ENCODE measurements around the gene MAMDC4. TPM values are rescaled to one million over a fixed set of nuclear protein-coding genes. Genes with fewer than 3 reads are reported as not detected.
"Not testable (repeated sequence)": the region's sequence is repeated elsewhere in the genome, so short reads cannot be mapped to it uniquely, and the experiment has no call there.

MAMDC4 gene
- total and polyA plus RNA-seq, 4 experiments from 2014 or later = 9.3 to 11.7 TPM; not detected in 2

GRCh38 chr9:136840140-136840876 is 11.8 kb upstream of the MAMDC4 start:
- H3K9me3 Mint-ChIP-seq = no peaks in the 10 kb centered on the region
- peaks cover 5 to 18% (median 10%) of the 10 kb centered on the region in 4 donors for H3K4me1 Mint-ChIP-seq
- CTCF ChIA-PET (ENCODE audit: partially characterized antibody) = interaction anchor here (1.4 to 4.9 kb wide), 2 partner anchors 16 to 195 kb away, joined by 3 to 36 read pairs; no protein-coding TSS in a partner anchor
- no peaks in the 10 kb centered on the region for H3K27me3 ChIP-seq (ENCODE audit: insufficient read depth, low read length)
- peaks cover 0 to 10% of the 10 kb centered on the region in 2 donors for H3K36me3 Mint-ChIP-seq
- H3K9me3 ChIP-seq (ENCODE audit: control insufficient read depth in 1 of 2, low read length in 2 of 2) = no peaks in the 10 kb centered on the region
- H3K27ac ChIP-seq (ENCODE audit: low read depth, low read length) = no peak overlapping the region
- peak overlapping the region in 2 of 7 donors; percentile 31 to 81 for H3K27ac Mint-ChIP-seq
- peaks cover 3 to 5% of the 10 kb centered on the region in 2 donors for H3K27me3 Mint-ChIP-seq
- no peak for DNase-seq
- peaks cover 13% of the 10 kb centered on the region for H3K4me1 ChIP-seq (ENCODE audit: insufficient read depth, low read length)
- POLR2A ChIA-PET (ENCODE audit: partially characterized antibody) = interaction anchor here (0.9 to 1.0 kb wide), 2 partner anchors 25 to 33 kb away, joined by 3 to 5 read pairs; partner anchors contain the start of gene RABL6
- no peaks in the 10 kb centered on the region for H3K36me3 ChIP-seq (ENCODE audit: insufficient read depth, low read length)
- intact Hi-C loops (cut with micrococcal nuclease) = loop anchor here (5.0 kb wide), 1 partner anchor 33 kb away; the partner anchor contains the start of gene RABL6
- H3K4me3 ChIP-seq (ENCODE audit: low read length in 2 of 2) = no peak overlapping the region
- peak overlapping the region in 1 of 8 donors; percentile 74 for H3K4me3 Mint-ChIP-seq

GRCh38 chr9:136840877-136841645 is 11.1 kb upstream of the MAMDC4 start:
- Histone ChIP-seq H3K9me3 (ENCODE audit: control insufficient read depth in 1 of 2, low read length in 2 of 2) (no peaks in the 10 kb centered on the region), H3K4me3 (ENCODE audit: low read length in 2 of 2) (no peak overlapping the region), H3K36me3 (ENCODE audit: insufficient read depth, low read length) (no peaks in the 10 kb centered on the region), H3K4me1 (ENCODE audit: insufficient read depth, low read length) (peaks cover 13% of the 10 kb centered on the region), H3K27me3 (ENCODE audit: insufficient read depth, low read length) (no peaks in the 10 kb centered on the region), H3K27ac (ENCODE audit: low read depth, low read length) (no peak overlapping the region)
- intact Hi-C loops (cut with micrococcal nuclease) = loop anchor here (5.0 kb wide), 1 partner anchor 34 kb away; the partner anchor contains the start of gene RABL6
- ChIA-PET CTCF (ENCODE audit: partially characterized antibody) (interaction anchor here (0.9 to 4.9 kb wide), 5 partner anchors 21 to 206 kb away, joined by 3 to 36 read pairs (median 5); no protein-coding TSS in a partner anchor), POLR2A (ENCODE audit: partially characterized antibody) (interaction anchor here (0.9 to 1.2 kb wide), 3 partner anchors 25 to 400 kb away, joined by 3 to 5 read pairs (median 4); partner anchors contain the start of genes RABL6 and TUBB4B)
- Mint-ChIP-seq H3K36me3 (peaks cover 0 to 10% of the 10 kb centered on the region in 2 donors), H3K9me3 (no peaks in the 10 kb centered on the region), H3K27me3 (peaks cover 3 to 6% of the 10 kb centered on the region in 2 donors), H3K4me1 (peaks cover 5 to 18% (median 10%) of the 10 kb centered on the region in 4 donors), H3K4me3 (no peak overlapping the region), H3K27ac (peak overlapping the region in 1 of 7 donors; percentile 86)
- DNase-seq = no peak

- peaks cover 5 to 22% (median 11%) of the 10 kb centered on the region in 4 donors for H3K4me1 Mint-ChIP-seq
- H3K27ac Mint-ChIP-seq = peak overlapping the region; percentile 38 to 86 (median 64)
- peak overlapping the region; percentile 77 to 93 (median 82) for H3K4me3 Mint-ChIP-seq
- ChIA-PET CTCF (ENCODE audit: partially characterized antibody) (interaction anchor here (0.6 to 4.9 kb wide), 34 partner anchors 10 to 226 kb away, joined by 3 to 36 read pairs (median 4); partner anchors contain the start of genes CLIC3, FBXW5, RABL6 and TRAF2), POLR2A (ENCODE audit: partially characterized antibody) (interaction anchor here (0.7 to 1.7 kb wide), 18 partner anchors 12 to 399 kb away, joined by 3 to 12 read pairs (median 4); partner anchors contain the start of genes C8G, EDF1, FBXW5 and MAN1B1)
- not testable (repeated sequence) for DNase-seq; H3K27me3 Mint-ChIP-seq; H3K27ac ChIP-seq (ENCODE audit: low read depth, low read length); H3K9me3 ChIP-seq (ENCODE audit: control insufficient read depth in 1 of 2, low read length in 2 of 2); H3K27me3 ChIP-seq (ENCODE audit: insufficient read depth, low read length); H3K9me3 Mint-ChIP-seq; H3K36me3 ChIP-seq (ENCODE audit: insufficient read depth, low read length); H3K36me3 Mint-ChIP-seq
- intact Hi-C loops (cut with micrococcal nuclease) = loop anchor here (1.0 to 5.0 kb wide), 5 partner anchors 35 to 193 kb away; partner anchors contain the start of genes FBXW5, PAXX and RABL6
- Histone ChIP-seq H3K4me1 (ENCODE audit: insufficient read depth, low read length) (peaks cover 18% of the 10 kb centered on the region), H3K4me3 (ENCODE audit: low read length in 2 of 2) (peak overlapping the region in 1 of 2 donors; percentile 69)
Observed at GRCh38 chr9:136841646-136842379, 10.3 kb upstream of the MAMDC4 start.

- not testable (repeated sequence) for H3K27me3 ChIP-seq (ENCODE audit: insufficient read depth, low read length); H3K27me3 Mint-ChIP-seq; H3K9me3 ChIP-seq (ENCODE audit: control insufficient read depth in 1 of 2, low read length in 2 of 2); H3K9me3 Mint-ChIP-seq; H3K36me3 Mint-ChIP-seq; H3K36me3 ChIP-seq (ENCODE audit: insufficient read depth, low read length)
- ChIA-PET CTCF (ENCODE audit: partially characterized antibody) (interaction anchor here (0.6 to 4.9 kb wide), 39 partner anchors 9 to 226 kb away, joined by 3 to 36 read pairs (median 4); partner anchors contain the start of genes CLIC3, EDF1, FBXW5 and FUT7), POLR2A (ENCODE audit: partially characterized antibody) (interaction anchor here (0.6 to 1.7 kb wide), 19 partner anchors 11 to 398 kb away, joined by 3 to 12 read pairs (median 4); partner anchors contain the start of genes C8G, CLIC3, EDF1 and FBXW5)
- intact Hi-C loops (cut with micrococcal nuclease) = loop anchor here (1.0 to 5.0 kb wide), 5 partner anchors 35 to 193 kb away; partner anchors contain the start of genes FBXW5, PAXX and RABL6
- Histone ChIP-seq H3K4me3 (ENCODE audit: low read length in 2 of 2) (peak within 1 kb of the TSS in 1 of 2 donors; percentile 69), H3K27ac (ENCODE audit: low read depth, low read length) (peak within 1 kb of the TSS; percentile 58), H3K4me1 (ENCODE audit: insufficient read depth, low read length) (peaks cover 20% of the 10 kb centered on the region)
- Mint-ChIP-seq H3K27ac (peak within 1 kb of the TSS; percentile 38 to 86 (median 64)), H3K4me1 (peaks cover 5 to 28% (median 12%) of the 10 kb centered on the region in 4 donors), H3K4me3 (peak within 1 kb of the TSS; percentile 77 to 93 (median 82))
- peak; percentile 79 to 85 (median 81) for DNase-seq
Observed at GRCh38 chr9:136842380-136842948, 9.7 kb upstream of the MAMDC4 start, which contains the start of gene AJM1. AJM1 (plus strand) TSS chr9:136842478; CDS start chr9:136844415, 1,937 bp downstream.

GRCh38 chr9:136843159-136843800 is 8.9 kb upstream of the MAMDC4 start:
- not testable (repeated sequence) for H3K9me3 Mint-ChIP-seq; H3K27ac ChIP-seq (ENCODE audit: low read depth, low read length); H3K4me3 ChIP-seq (ENCODE audit: low read length in 2 of 2); H3K27me3 ChIP-seq (ENCODE audit: insufficient read depth, low read length); DNase-seq; H3K36me3 ChIP-seq (ENCODE audit: insufficient read depth, low read length); H3K9me3 ChIP-seq (ENCODE audit: control insufficient read depth in 1 of 2, low read length in 2 of 2)
- intact Hi-C loops (cut with micrococcal nuclease) = loop anchor here (5.0 kb wide), 1 partner anchor 36 kb away; the partner anchor contains the start of gene RABL6
- Mint-ChIP-seq H3K4me1 (peaks cover 11 to 34% (median 17%) of the 10 kb centered on the region in 4 donors), H3K36me3 (peaks cover 0 to 15% of the 10 kb centered on the region in 2 donors), H3K27ac (peak overlapping the region in 6 of 7 donors; percentile 10 to 73 (median 47)), H3K27me3 (peaks cover 6 to 11% of the 10 kb centered on the region in 2 donors), H3K4me3 (peak overlapping the region; percentile 54 to 78 (median 74))
- CTCF ChIA-PET (ENCODE audit: partially characterized antibody) = interaction anchor here (0.8 to 4.9 kb wide), 24 partner anchors 13 to 203 kb away, joined by 3 to 36 read pairs (median 6); partner anchors contain the start of genes CLIC3, FUT7, RABL6 and TRAF2
- peaks cover 28% of the 10 kb centered on the region for H3K4me1 ChIP-seq (ENCODE audit: insufficient read depth, low read length)
- POLR2A ChIA-PET (ENCODE audit: partially characterized antibody) = interaction anchor here (0.6 to 1.8 kb wide), 14 partner anchors 13 to 243 kb away, joined by 3 to 10 read pairs (median 4); partner anchors contain the start of genes EDF1, MAN1B1, PAXX and TRAF2
